Activated CD4-positive, alpha-beta T cell treated with anti-CD3 and anti-CD28 coated beads for 1 hour (primary cell): ENCODE data around the gene GLO1.
"Not testable (repeated sequence)": the region's sequence is repeated elsewhere in the genome, so short reads cannot be mapped to it uniquely, and the experiment has no call there.

Experiments used
- DNase-seq: peaks from one replicate; pipeline ENCODE4 v3.0.0-alpha.2; 2020

Gene GLO1

DNA sequence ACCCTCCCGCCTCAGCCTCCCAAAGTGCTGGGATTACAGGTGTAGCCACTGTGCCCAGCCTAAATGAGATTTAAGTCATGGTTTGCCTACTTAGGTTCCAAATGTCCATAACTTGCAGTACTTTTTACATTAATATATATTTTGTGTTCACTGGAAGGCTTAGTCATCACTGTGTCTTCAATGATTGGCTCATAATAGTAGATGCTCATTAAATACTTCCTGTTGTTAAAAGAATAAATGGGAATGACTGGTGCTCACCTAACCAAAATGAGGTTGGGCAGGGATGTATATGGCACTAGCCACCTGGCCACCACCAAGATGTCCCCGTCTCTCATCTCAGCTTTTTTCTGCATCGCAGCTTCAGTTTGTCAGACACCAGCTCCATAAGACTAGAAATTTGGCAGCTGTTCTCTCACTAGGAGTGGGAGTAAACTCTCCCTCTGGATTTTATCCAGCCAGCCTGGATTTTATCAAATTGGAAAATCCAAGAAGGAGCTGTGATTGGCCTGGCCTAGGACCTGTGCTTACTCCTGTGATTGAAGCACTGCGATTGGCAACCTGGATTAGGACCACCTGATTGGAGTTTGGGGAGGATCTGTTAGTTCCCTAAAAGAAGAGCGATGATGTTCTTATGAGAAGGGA is 1.1 kb upstream of the GLO1 start:
- DNase-seq: no peak

GRCh38 chr6:38701551-38701950 is 1.4 kb downstream of the GLO1 start:
- no peak for DNase-seq

- DNase-seq: not testable (repeated sequence)
Observed at GRCh38 chr6:38699702-38700101, 3.2 kb downstream of the GLO1 start.

DNA sequence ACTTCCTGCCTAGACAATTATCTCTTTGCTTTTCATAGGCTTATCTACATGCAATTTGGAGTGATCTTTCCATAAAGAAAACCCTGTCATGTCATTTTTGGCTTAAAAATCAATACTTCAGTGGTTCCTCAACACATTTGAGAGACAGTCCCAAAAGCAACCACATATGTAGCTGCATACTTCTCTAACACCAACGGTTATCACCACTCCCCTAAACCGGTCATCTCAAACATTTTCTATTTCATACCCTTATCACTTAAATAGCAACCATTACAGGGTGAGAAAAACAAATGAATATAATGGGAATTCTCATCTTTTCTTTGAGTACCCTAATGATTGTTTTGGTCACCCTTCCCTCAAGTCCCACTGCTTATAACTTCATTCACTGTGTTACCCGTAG is 5.1 kb downstream of the GLO1 start:
- DNase-seq: no peak

DNA sequence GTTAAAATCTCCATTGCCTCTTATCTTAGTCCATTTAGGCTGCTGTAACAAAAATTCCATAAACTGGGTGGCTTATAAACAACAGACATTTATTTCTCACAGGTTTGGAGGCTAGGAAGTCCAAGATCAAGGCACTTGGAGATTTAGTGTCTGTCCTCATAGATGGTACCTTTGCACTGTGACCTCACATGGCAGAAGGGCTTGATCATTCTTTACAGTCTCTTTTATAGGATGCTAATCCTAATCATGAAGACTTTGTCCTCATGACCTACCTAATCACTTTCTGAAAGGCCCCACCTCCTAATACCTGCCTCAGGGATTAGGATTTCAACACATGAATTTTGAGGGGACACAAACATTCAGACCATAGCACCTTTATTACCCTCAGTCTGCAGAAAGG is 6.6 kb downstream of the GLO1 start:
- no peak for DNase-seq

GRCh38 chr6:38695933-38696332 is 7.0 kb downstream of the GLO1 start:
- no peak for DNase-seq

- DNase-seq: no peak
Observed at GRCh38 chr6:38695227-38695900, 7.6 kb downstream of the GLO1 start.

GRCh38 chr6:38688579-38689087 is 14.3 kb downstream of the GLO1 start:
- no peak for DNase-seq

DNA sequence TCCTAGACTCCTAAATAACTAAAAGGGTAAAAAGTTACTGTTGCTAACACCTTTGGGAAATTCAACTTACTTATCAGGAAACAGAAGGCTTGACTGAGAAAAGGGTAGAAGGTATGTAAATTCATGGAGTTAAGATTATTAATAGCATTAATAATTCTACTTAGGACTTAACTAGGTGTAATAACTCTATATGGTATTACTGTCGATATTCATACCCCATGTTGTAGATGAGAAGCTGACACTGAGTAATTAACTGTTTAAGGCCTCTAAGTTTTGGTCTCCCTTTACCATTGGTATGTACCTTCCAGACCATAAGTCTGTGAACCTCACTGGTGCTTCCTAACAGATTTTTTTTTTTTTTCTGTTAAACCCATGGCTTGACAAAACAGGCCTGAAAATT is 15.4 kb downstream of the GLO1 start:
- DNase-seq: no peak

DNA sequence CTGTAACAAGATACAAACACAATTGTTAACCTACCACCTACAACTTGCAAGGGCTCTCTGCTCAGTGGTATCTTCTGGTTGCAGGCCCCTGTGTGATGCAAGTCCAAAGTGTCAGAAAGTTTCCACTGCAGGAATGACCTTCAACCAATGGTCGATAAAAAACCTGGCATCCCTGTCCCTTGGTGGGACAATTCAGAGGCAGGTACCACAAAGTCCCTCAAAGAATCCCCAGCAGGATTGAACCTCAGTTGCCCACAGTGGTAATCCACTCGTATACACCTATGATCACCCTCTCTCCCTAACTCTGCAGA is 15.9 kb downstream of the GLO1 start:
- DNase-seq: no peak

- no peak for DNase-seq
Observed at GRCh38 chr6:38686270-38687042, 16.5 kb downstream of the GLO1 start.

- no peak for DNase-seq
Observed at GRCh38 chr6:38684904-38685303, 18.0 kb downstream of the GLO1 start.

GRCh38 chr6:38684237-38684636 is 18.7 kb downstream of the GLO1 start:
- no peak for DNase-seq

DNA sequence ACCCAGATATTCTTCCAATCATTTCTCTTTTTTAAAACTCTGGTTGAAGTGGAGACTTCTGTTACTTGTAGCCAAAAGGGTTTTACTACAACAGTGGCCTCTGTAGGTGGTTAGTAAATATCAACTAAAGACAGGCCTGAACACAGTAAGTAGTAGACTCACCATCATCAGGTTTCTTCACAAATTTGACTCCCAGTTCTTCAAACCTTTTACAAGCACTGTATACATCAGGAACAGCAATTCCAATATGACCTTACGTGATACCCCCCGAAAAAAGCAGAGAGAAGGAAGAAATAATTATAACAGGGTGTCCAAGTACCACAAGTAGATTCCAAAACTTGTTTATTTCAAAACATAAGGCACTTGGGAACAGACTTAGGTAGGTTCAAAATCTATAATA is 21.1 kb downstream of the GLO1 start:
- DNase-seq: no peak

GRCh38 chr6:38679668-38680067 is 23.3 kb downstream of the GLO1 start:
- no peak for DNase-seq

DNA sequence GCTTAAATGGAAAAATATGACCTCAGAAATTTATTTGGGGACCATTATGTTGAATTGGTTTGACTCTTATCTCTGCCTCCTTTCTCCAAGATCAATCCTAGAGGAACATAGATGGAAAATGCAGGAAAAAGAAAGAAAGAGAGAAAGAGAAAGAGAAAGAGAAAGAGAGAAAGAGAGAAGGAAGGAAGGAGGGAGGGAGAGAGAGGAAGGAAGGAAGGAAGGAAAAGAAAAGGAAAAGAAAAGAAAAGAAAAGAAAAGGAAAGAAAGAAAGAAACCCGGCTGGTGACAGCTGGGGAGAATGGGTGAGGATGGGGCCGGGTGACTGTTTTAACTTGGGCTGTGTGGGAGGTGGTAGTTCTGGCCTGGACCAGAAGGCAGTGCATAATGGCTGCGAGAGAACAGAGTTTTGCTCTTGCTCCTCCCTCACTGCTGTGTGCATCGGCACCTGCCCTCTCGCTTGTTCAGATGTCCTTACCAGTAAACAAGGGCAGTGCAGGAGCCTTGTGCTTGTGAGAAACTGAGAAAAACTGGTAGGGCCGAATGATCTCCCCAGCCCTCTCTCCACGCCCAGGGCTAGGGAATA is 24.7 kb downstream of the GLO1 start:
- no peak for DNase-seq

DNA sequence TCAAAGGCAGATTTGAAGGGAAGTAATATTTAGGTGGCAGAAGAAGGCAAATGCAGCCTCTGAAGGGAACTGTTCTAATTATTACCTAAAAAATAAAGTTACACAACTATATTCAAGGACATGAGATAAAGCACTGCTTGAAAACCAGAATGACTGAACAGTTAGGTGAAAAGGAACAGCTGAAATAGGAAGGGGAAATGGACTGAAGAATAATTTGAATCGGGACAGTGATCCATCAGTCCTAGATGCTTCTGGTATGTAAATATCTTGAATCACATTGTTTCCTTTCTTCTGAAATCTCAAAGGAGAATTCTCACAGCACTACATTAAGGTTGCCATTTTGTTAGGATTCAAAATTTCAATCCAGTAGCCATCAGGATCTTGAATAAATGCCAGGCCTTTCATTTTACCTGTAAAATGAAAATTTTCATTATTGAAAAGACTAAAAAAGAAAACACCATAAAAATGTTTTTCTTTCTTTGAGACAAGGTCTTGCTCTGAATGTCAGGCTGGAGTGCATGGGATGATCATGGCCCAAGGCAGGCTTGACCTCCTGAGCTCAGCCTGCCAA is 25.9 kb downstream of the GLO1 start:
- no peak for DNase-seq

GRCh38 chr6:38676236-38676973 is 26.5 kb downstream of the GLO1 start:
- DNase-seq: no peak

GRCh38 chr6:38673397-38674165 is 29.4 kb downstream of the GLO1 start:
- DNase-seq: no peak

DNA sequence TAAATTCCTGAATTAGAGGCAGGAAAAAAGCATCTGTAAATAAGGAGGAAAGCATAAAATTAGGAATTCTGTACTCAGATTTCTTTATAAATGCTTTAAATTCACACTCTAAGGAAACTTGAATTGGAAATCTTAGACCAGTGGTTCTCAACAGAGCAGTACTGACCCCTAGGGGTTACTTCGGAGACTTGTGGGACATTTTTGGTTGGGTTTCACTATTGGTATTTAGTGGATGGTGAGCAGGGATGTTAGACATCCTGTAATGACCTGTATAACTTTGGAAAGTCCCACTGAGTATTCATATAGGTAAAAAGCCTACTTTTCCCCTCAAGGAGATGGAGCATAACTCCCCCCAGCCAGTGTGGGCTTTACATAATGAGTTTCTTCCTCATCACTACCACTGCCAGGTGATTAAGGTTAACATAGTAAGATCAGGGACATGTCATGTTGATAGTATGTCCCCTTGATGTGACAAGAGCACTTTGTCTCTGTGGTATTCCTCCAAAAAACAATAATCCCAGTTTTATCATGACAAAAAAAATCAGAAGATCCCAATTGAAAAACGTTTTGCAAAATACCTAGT is 31.0 kb downstream of the GLO1 start:
- no peak for DNase-seq

DNA sequence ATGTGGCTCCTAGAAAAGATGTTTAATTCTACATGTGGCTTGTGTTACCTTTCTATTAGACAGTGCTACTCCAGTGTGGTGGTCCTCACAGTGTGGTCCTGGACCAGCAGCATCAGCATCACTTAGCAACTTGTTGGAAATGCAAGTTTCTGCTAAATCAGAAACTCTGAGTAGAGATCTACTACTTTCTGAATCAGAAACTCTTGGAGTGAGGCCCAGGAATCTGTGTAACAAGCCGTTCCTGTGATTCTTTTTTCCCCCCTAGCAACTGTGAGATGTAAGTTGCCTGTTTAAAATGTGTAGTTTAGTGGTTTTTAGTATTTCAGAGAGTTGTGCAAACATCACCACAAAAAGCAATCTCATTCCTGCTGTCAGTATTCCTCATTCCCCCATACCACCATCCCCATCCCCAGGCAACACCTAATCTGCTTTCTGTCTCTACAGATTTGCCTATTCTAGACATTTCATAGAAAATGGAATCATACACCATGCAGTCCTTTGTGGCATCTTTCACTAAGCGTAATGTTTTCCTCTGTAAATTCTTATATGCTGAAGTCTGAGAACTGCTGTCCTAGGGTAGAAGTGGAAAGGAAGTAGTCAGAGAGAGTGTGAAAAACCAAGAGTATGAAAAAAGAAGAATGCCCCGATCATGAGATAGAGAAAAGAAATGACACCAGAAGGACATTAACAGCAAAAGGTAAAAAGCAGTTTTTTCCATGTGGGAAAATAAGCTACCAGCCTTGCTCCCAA is 44.4 kb downstream of the GLO1 start:
- no peak for DNase-seq
